ENCODE measurements around the gene JCAD. TPM values are rescaled to one million over a fixed set of nuclear protein-coding genes. Genes with fewer than 3 reads are reported as not detected.

JCAD gene
- total and polyA plus RNA-seq, 9 of the 15 experiments (the other 6 are each of a cell fraction or from before 2014, with no cell fraction given): not detected

- no peak for TF ChIP-seq ZNF592 (IDR thresholded peaks at IDR 0.05)
- no peak for TF ChIP-seq PHTF2 (CRISPR knock-in tag; IDR thresholded peaks at IDR 0.05)
- no peak for TF ChIP-seq ZNF551 (CRISPR knock-in tag; IDR thresholded peaks at IDR 0.05)
These were observed 90.8 kb downstream of the JCAD start (continued) for GRCh38 chr10:29968585-29968984.

- 0% methylated on average over 4 of the region's 4 CpGs for WGBS (ENCODE audit: insufficient coverage, low coverage, missing lambda C conversion rate)
- intact Hi-C loops (cut with micrococcal nuclease) (no loop called here), in situ Hi-C loops (cut with MboI) (no loop called here)
- FAIRE-seq: no peak
- TF ChIP-seq, protein P1, sequence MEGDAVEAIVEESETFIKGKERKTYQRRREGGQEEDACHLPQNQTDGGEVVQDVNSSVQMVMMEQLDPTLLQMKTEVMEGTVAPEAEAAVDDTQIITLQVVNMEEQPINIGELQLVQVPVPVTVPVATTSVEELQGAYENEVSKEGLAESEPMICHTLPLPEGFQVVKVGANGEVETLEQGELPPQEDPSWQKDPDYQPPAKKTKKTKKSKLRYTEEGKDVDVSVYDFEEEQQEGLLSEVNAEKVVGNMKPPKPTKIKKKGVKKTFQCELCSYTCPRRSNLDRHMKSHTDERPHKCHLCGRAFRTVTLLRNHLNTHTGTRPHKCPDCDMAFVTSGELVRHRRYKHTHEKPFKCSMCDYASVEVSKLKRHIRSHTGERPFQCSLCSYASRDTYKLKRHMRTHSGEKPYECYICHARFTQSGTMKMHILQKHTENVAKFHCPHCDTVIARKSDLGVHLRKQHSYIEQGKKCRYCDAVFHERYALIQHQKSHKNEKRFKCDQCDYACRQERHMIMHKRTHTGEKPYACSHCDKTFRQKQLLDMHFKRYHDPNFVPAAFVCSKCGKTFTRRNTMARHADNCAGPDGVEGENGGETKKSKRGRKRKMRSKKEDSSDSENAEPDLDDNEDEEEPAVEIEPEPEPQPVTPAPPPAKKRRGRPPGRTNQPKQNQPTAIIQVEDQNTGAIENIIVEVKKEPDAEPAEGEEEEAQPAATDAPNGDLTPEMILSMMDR (IDR thresholded peaks at IDR 0.05 in 2 of 3, conservative IDR thresholded peaks at IDR 0.05 in 1 of 3; ENCODE audit: insufficient read depth in 2 of 3, low read depth in 1 of 3, low read length in 3 of 3): 0 out of 6 replicates have a peak, but pooled peaks of 1 of the 3 experiments have one; percentile 3
- no peak for TF ChIP-seq ETS2 (tag; IDR thresholded peaks at IDR 0.05; ENCODE audit: borderline replicate concordance, poor library complexity, severe bottlenecking)
- no peak for DNase-seq (ENCODE audit: extremely low read depth in 1 of 4, low spot score in 3 of 4)
- Histone ChIP-seq H3K4me1 (replicated peaks in 1 of 2; ENCODE audit: control insufficient read depth in 2 of 2, insufficient read depth in 2 of 2, low read length in 2 of 2) (no peaks in the 10 kb centered on the region), H3K9me3 (replicated peaks; ENCODE audit: control insufficient read depth, insufficient read depth, low read depth, low read length) (no peaks in the 10 kb centered on the region), H3K9ac (ENCODE audit: insufficient read depth in 1 of 2, low read depth in 2 of 2, low read length in 2 of 2) (no peak overlapping the region), H4K20me1 (replicated peaks; ENCODE audit: control insufficient read depth, insufficient read depth, low read length) (no peaks in the 10 kb centered on the region; the same call in 1 of the 2 replicates), H3K4me2 (ENCODE audit: insufficient read depth, low read length) (no peak overlapping the region), H2AFZ (ENCODE audit: low read depth, low read length) (no peak overlapping the region), H3K79me2 (ENCODE audit: control insufficient read depth, insufficient read depth, low read length) (no peaks in the 10 kb centered on the region), H3K9me1 (ENCODE audit: control insufficient read depth, insufficient read depth, low read length) (no peaks in the 10 kb centered on the region), H3K36me3 (ENCODE audit: control insufficient read depth, insufficient read depth, low read length) (no peaks in the 10 kb centered on the region), H3K4me3 (no peak overlapping the region), H3K27me3 (ENCODE audit: control insufficient read depth in 2 of 2, insufficient read depth in 2 of 2, low read length in 2 of 2) (peaks cover 0 to 5% of the 10 kb centered on the region in 2 experiments; a peak in 1 of 5 replicates), H3K27ac (ENCODE audit: extremely low read depth, low read depth, low read length) (no peak overlapping the region)
- ATAC-seq: no peak
- ChIA-PET CTCF (ENCODE audit: low intra/inter-chr PET ratio) (no interaction called here), POLR2A (no interaction called here)
- no TSS peak for BruUV-seq (replicated peaks)
These were observed 93.1 kb downstream of the JCAD start for GRCh38 chr10:29966269-29966668.

Data from K562 (cell line).